GM12891 (cell line): ENCODE data around the gene PPP2CA.

Experiments
- POLR2A ChIP-seq: IDR thresholded peaks from 2 replicates; pipeline ENCODE4 v1.6.1; 2011; ENCODE audit warnings: low read depth, low read length, control low read depth
- POLR2AphosphoS5 ChIP-seq: IDR thresholded peaks from 2 replicates; pipeline ENCODE4 v1.6.1; 2011; ENCODE audit warnings: low read depth, low read length, control low read depth
- POU2F2 ChIP-seq: IDR thresholded peaks from 2 replicates; pipeline ENCODE4 v1.6.1; 2011; ENCODE audit warnings: low read depth, mild to moderate bottlenecking, control low read depth, low read length, moderate library complexity
- TAF1 ChIP-seq: IDR thresholded peaks from 2 replicates; pipeline ENCODE4 v1.6.1; 2011; ENCODE audit warnings: low read depth, low read length, control low read depth

DNA sequence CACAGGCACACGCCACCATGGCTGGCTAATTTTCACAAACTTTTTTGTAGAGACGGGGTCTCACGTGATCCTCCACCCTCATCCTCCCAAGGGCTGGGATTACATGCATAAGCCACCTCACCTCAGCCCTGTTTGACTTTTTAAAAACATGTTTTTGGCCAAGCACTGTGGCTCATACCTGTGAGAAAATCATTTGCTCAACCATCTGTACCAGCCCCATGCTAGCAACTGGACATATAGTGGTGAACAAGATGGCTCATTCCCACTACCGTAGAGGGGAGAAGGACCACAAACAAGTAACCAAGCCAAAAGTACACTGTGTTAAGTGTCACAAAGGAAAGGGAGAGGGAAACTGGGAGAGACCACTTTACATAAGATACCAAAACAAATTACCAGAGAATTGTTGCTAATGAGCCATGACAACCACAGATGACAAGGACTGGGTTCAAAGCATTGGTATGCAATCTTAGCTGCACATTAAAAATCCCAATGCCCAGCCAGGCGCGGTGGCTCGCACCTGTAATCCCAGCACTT, 19.2 kb downstream of the PPP2CA start:
- TF ChIP-seq POLR2AphosphoS5 (no peak), POLR2A (no peak), TAF1 (no peak), POU2F2 (no peak)
